Measurements from ENCODE around the gene ATP23. TPM values are rescaled to one million over a fixed set of nuclear protein-coding genes. Genes with fewer than 3 reads are reported as not detected.

The ATP23 gene
- polyA plus RNA-seq (2012; rRNA removed) = 6.4 and 6.6 TPM in 2 replicates
- 7.0 and 7.2 TPM in 2 replicates for polyA plus RNA-seq (2012; cell fraction: cytosol; rRNA removed)
- polyA plus RNA-seq (2012; cell fraction: nucleus; rRNA removed) = 2.6 and 2.8 TPM in 2 replicates

DNA sequence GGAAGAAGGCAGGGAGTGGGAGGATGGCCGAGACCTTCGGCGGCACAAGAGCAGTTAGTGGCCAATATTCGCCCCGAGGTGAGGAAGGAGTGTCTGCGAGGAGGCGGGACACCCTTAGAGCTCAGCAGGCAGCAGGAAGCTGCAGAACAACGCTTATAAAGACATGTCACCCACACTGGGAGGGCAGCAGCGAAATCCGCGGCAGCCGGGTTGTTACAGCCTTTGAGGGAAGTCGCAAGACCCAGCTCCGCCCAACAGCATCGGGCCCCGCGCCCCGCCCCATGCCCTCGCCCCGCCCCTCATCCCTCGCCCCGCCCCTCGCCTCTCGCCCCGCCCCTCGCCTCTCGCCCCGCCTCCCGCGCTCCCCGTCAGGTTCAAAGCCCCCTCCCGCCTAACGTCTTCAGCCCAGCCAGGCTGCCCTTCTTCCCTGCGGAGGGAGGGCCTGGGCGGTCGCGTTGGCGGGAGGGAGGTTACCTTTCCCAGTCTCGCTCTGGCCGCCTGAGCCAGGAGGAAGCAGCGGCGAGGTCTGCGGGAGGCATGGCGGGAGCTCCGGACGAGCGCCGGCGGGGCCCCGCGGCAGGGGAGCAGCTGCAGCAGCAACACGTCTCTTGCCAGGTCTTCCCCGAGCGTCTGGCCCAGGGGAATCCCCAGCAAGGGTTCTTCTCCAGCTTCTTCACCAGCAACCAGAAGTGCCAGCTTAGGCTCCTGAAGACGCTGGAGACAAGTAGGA, at the start of gene ATP23:
ATP23 (plus strand) TSS at position 403 of the 730 bp plus-strand sequence; CDS start at position 538, 135 bp downstream.
- Histone ChIP-seq H3K4me1 (ENCODE audit: control insufficient read depth in 1 of 2, insufficient read depth in 2 of 2, low read depth in 1 of 2, low read length in 1 of 2) (peaks cover 4 to 8% of the 10 kb centered on the region in 2 experiments; a peak in 2 of 4 replicates), H3F3A (replicated peaks; ENCODE audit: insufficient read depth) (no peaks in the 10 kb centered on the region), H3K4me3 (ENCODE audit: low read depth in 2 of 2, low read length in 1 of 2) (peak within 1 kb of the TSS; percentile 63 to 81), H3K27me3 (ENCODE audit: insufficient read depth) (no peaks in the 10 kb centered on the region), H3K9me3 (no peaks in the 10 kb centered on the region), H3K36me3 (replicated peaks in 1 of 2; ENCODE audit: control insufficient read depth in 1 of 2, insufficient read depth in 2 of 2, low read length in 1 of 2) (no peaks in the 10 kb centered on the region), H4K20me1 (ENCODE audit: insufficient read depth) (no peaks in the 10 kb centered on the region), H3K4me2 (peak within 1 kb of the TSS; percentile 91), H3K79me2 (ENCODE audit: insufficient read depth) (no peaks in the 10 kb centered on the region), H3K9me2 (no peaks in the 10 kb centered on the region), H3K9ac (peak within 1 kb of the TSS; percentile 69), H3K27ac (ENCODE audit: low read depth in 2 of 2, low read length in 1 of 2) (peak within 1 kb of the TSS; percentile 70 to 86), H2AFZ (ENCODE audit: low read depth) (peak within 1 kb of the TSS; percentile 96)
- DNase-seq = peak; percentile 96
- WGBS (ENCODE audit: low lambda C conversion rate) = 2% methylated on average over 15 of the region's 55 CpGs
- TF ChIP-seq SIN3A (IDR thresholded peaks at IDR 0.05; ENCODE audit: borderline replicate concordance, low read depth, low read length) = no peak
- peak; percentile 93 for TF ChIP-seq POLR2AphosphoS5 (IDR thresholded peaks at IDR 0.05; ENCODE audit: low read depth, low read length)
- TF ChIP-seq TAF1 (IDR thresholded peaks at IDR 0.05; ENCODE audit: borderline replicate concordance, low read depth, low read length) = peak; percentile 65
- peak in 1 of 2 experiments; percentile 17; a peak in 1 of 4 replicates for TF ChIP-seq EP300 (IDR thresholded peaks at IDR 0.05; ENCODE audit: borderline replicate concordance in 1 of 2, low read depth in 1 of 2, low read length in 1 of 2)
- peak; percentile 88 for TF ChIP-seq MXI1 (IDR thresholded peaks at IDR 0.05; ENCODE audit: low read depth, low read length)
- no peak for TF ChIP-seq RXRA (IDR thresholded peaks at IDR 0.05; ENCODE audit: borderline replicate concordance, low read depth)
- TF ChIP-seq ELF1 (IDR thresholded peaks at IDR 0.05) = 0 out of 2 replicates have a peak, but pooled peaks have one; percentile 28
- TF ChIP-seq CHD2 (IDR thresholded peaks at IDR 0.05; ENCODE audit: low read length, partially characterized antibody) = peak; percentile 24
- 0 out of 2 replicates have a peak, but pooled peaks have one; percentile 52 for TF ChIP-seq YY1 (IDR thresholded peaks at IDR 0.05; ENCODE audit: low read depth)
- TF ChIP-seq EZH2phosphoT487 (IDR thresholded peaks at IDR 0.05; ENCODE audit: borderline replicate concordance, low read depth) = no peak
- TF ChIP-seq, protein P1, sequence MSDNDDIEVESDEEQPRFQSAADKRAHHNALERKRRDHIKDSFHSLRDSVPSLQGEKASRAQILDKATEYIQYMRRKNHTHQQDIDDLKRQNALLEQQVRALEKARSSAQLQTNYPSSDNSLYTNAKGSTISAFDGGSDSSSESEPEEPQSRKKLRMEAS (IDR thresholded peaks at IDR 0.05; ENCODE audit: low read depth) = peak; percentile 48; the same call in 1 of the 2 replicates
- no peak for TF ChIP-seq FOSL2 (IDR thresholded peaks at IDR 0.05; ENCODE audit: borderline replicate concordance, low read depth)
- TF ChIP-seq, protein P2, sequence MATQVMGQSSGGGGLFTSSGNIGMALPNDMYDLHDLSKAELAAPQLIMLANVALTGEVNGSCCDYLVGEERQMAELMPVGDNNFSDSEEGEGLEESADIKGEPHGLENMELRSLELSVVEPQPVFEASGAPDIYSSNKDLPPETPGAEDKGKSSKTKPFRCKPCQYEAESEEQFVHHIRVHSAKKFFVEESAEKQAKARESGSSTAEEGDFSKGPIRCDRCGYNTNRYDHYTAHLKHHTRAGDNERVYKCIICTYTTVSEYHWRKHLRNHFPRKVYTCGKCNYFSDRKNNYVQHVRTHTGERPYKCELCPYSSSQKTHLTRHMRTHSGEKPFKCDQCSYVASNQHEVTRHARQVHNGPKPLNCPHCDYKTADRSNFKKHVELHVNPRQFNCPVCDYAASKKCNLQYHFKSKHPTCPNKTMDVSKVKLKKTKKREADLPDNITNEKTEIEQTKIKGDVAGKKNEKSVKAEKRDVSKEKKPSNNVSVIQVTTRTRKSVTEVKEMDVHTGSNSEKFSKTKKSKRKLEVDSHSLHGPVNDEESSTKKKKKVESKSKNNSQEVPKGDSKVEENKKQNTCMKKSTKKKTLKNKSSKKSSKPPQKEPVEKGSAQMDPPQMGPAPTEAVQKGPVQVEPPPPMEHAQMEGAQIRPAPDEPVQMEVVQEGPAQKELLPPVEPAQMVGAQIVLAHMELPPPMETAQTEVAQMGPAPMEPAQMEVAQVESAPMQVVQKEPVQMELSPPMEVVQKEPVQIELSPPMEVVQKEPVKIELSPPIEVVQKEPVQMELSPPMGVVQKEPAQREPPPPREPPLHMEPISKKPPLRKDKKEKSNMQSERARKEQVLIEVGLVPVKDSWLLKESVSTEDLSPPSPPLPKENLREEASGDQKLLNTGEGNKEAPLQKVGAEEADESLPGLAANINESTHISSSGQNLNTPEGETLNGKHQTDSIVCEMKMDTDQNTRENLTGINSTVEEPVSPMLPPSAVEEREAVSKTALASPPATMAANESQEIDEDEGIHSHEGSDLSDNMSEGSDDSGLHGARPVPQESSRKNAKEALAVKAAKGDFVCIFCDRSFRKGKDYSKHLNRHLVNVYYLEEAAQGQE (IDR thresholded peaks at IDR 0.05; ENCODE audit: low read depth, low read length) = 0 out of 2 replicates have a peak, but pooled peaks have one; percentile 32
- POLR2A ChIA-PET = interaction anchor here (1.0 to 1.1 kb wide), 2 partner anchors 97 to 123 kb away, joined by 3 to 4 read pairs; partner anchors contain the start of gene AVIL
- CTCF ChIA-PET = no interaction called here
